ENCODE data around the gene R3HDM2. TPM values are rescaled to one million over a fixed set of nuclear protein-coding genes. Genes with fewer than 3 reads are reported as not detected.

The R3HDM2 gene
- total RNA-seq, 4 donors from 2014 or later: 24.2 to 47.3 (median 26.7) TPM

DNA sequence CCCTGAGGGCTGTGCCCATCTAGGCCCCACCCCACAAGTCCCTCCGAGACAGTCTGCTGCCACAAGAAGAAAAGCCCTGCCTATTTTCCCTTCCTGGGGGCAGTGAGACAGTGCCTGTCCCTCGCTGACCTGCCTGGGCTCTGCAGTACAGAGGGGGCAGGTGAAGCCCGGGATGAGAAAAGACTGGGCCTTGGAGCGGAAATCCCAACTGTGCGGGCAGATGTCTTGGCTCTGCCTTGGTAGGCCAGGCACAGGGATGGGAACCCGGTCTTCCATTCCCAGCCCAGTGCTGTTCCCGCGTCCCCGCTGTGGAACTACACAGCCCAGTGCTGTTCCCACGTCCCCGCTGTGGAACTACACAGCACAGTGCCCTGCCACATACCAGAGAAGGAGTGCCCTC is 227.1 kb downstream of the R3HDM2 start:
- TF ChIP-seq, protein P1, sequence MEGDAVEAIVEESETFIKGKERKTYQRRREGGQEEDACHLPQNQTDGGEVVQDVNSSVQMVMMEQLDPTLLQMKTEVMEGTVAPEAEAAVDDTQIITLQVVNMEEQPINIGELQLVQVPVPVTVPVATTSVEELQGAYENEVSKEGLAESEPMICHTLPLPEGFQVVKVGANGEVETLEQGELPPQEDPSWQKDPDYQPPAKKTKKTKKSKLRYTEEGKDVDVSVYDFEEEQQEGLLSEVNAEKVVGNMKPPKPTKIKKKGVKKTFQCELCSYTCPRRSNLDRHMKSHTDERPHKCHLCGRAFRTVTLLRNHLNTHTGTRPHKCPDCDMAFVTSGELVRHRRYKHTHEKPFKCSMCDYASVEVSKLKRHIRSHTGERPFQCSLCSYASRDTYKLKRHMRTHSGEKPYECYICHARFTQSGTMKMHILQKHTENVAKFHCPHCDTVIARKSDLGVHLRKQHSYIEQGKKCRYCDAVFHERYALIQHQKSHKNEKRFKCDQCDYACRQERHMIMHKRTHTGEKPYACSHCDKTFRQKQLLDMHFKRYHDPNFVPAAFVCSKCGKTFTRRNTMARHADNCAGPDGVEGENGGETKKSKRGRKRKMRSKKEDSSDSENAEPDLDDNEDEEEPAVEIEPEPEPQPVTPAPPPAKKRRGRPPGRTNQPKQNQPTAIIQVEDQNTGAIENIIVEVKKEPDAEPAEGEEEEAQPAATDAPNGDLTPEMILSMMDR (IDR thresholded peaks at IDR 0.05): no peak
- DNase-seq (ENCODE audit: low spot score): no peak
- ATAC-seq (ENCODE audit: low FRiP score): no peak

Small RNAs within 50 kb of the gene (small RNA-seq; reads per million reads assigned to genes)
- gene RNU6-879P: not detected

Other genes with a start within 250 kb of the R3HDM2 start
- gene NXPH4, start 214.2 kb downstream of the R3HDM2 start, total RNA-seq: 1 to 10 TPM in 2 of 4 donors, under 1 TPM in 1, not detected in 1; 0.56 to 2.4 (median 1.4) TPM
- 10 to 100 TPM; 45.2 to 66.4 (median 55.0) TPM for gene SHMT2, start 201.3 kb downstream of the R3HDM2 start, total RNA-seq
- gene STAC3, start 179.9 kb downstream of the R3HDM2 start, total RNA-seq: 1 to 10 TPM; 2.0 to 3.7 (median 2.6) TPM
- not detected for gene INHBC, start 3.7 kb upstream of the R3HDM2 start, total RNA-seq
- under 1 TPM in 1 of 4 donors, not detected in 3; 0.25 TPM for gene INHBE, start 24.3 kb upstream of the R3HDM2 start, total RNA-seq
- gene GLI1, start 28.7 kb upstream of the R3HDM2 start, total RNA-seq: under 1 TPM in 3 of 4 donors, not detected in 1; 0.09 to 0.60 (median 0.19) TPM
- gene ARHGAP9, start 48.8 kb upstream of the R3HDM2 start, total RNA-seq: 10 to 100 TPM; 13.8 to 85.6 (median 29.8) TPM
- gene MARS1, start 57.0 kb upstream of the R3HDM2 start, total RNA-seq: 100 to 1,000 TPM in 1 of 4 donors, 10 to 100 TPM in 3; 53.5 to 108 (median 58.4) TPM
- gene DDIT3, start 89.5 kb upstream of the R3HDM2 start, total RNA-seq: 10 to 100 TPM; 31.5 to 66.6 (median 35.5) TPM
- gene MBD6, start 91.8 kb upstream of the R3HDM2 start, total RNA-seq: 10 to 100 TPM; 11.8 to 40.2 (median 15.2) TPM
- 100 to 1,000 TPM in 3 of 4 donors, 10 to 100 TPM in 1; 96.0 to 134 (median 123) TPM for gene DCTN2, start 116.1 kb upstream of the R3HDM2 start, total RNA-seq
- gene KIF5A, start 119.0 kb upstream of the R3HDM2 start, total RNA-seq: under 1 TPM in 2 of 4 donors, not detected in 2; 0.09 to 0.13 TPM
- 10 to 100 TPM; 16.9 to 21.3 (median 17.6) TPM for gene PIP4K2C, start 160.1 kb upstream of the R3HDM2 start, total RNA-seq
- gene DTX3, start 173.8 kb upstream of the R3HDM2 start, total RNA-seq: 10 to 100 TPM in 3 of 4 donors, 1 to 10 TPM in 1; 8.0 to 21.7 (median 13.3) TPM
- 10 to 100 TPM; 14.7 to 28.8 (median 20.0) TPM for gene ARHGEF25, start 180.4 kb upstream of the R3HDM2 start, total RNA-seq
- 1 to 10 TPM in 2 of 4 donors, under 1 TPM in 2; 0.36 to 3.0 (median 1.0) TPM for gene B4GALNT1, start 202.2 kb upstream of the R3HDM2 start, total RNA-seq